Endothelial cell of umbilical vein (primary cell): ENCODE results near the gene CTBS. TPM values are rescaled to one million over a fixed set of nuclear protein-coding genes. Genes with fewer than 3 reads are reported as not detected.

ENCODE experiments used
- BruUV-seq: library from RNA; stranded (reverse); fragments of 400-500 nt; replicated peaks from 2 replicates; lab custom pipeline; 2021; lab: Mats Ljungman, UMichigan
- CTCF ChIA-PET: fragments of 300-600, 350-600 bp; sonication (Branson Sonifier 250); formaldehyde crosslinking; loops from one replicate; lab custom pipeline; 2021; ENCODE audit warnings: antibody characterized with exemption, inconsistent platforms; lab: Charles Lee
- POLR2A ChIA-PET: fragments of 300-600, 350-600 bp; sonication (Branson Sonifier 250); formaldehyde crosslinking; loops from one replicate; lab custom pipeline; 2021; ENCODE audit warnings: antibody characterized with exemption, inconsistent platforms; lab: Charles Lee
- DNase-seq: peaks from one replicate; pipeline ENCODE4 v3.0.0-alpha.2; 2011; ENCODE audit warnings: low read depth, low spot score
- FAIRE-seq: peaks from 2 replicates; lab custom pipeline; 2011; peaks lifted over from hg19 to GRCh38; lab: Jason Lieb, UNC
- H2AFZ ChIP-seq: 2 replicates; pipeline ENCODE4 v1.6.0; 2012; ENCODE audit warnings: low read depth, low read length, control low read depth, inconsistent platforms
- H3K27ac ChIP-seq: 2 replicates; pipeline ENCODE4 v1.5.1; 2011; ENCODE audit warnings: low read depth, mild to moderate bottlenecking, control low read depth, low read length, moderate library complexity; ENCODE audit not compliant: insufficient read depth
- H3K27me3 ChIP-seq, 2 experiments: 2 replicates each; pipeline versions ENCODE4 v1.6.0 to v1.6.1; 2011; ENCODE audit warnings: low read length in 2 of 2, mixed read lengths in 1 of 2; ENCODE audit not compliant: control insufficient read depth in 2 of 2, insufficient read depth in 2 of 2
- H3K36me3 ChIP-seq, 2 experiments: 2 replicates in 1 of 2; 3 replicates in 1 of 2; pipeline ENCODE4 v1.5.1; 2011; ENCODE audit warnings: low read length in 2 of 2, mild to moderate bottlenecking in 1 of 2, moderate library complexity in 1 of 2; ENCODE audit not compliant: control insufficient read depth in 2 of 2, insufficient read depth in 2 of 2; ENCODE audit errors: extremely low read depth in 1 of 2
- H3K4me1 ChIP-seq: 3 replicates; pipeline ENCODE4 v1.5.1; 2011; ENCODE audit warnings: mild to moderate bottlenecking, low read length; ENCODE audit not compliant: control insufficient read depth, insufficient read depth; ENCODE audit errors: extremely low read depth
- H3K4me2 ChIP-seq: 2 replicates; pipeline ENCODE4 v1.6.1; 2011; ENCODE audit warnings: low read length, control low read depth, mixed read lengths; ENCODE audit not compliant: insufficient read depth
- H3K4me3 ChIP-seq, 3 experiments: fragments of 200-600 bp in 1 of 3; sonication (generic), shearing (Covaris generic) in 1 of 3; replicated peaks in 1 of 3; 2 replicates each; pipeline ENCODE4 v1.5.1; 2011 to 2016; ENCODE audit warnings: control low read depth in 3 of 3, low read length in 3 of 3, mild to moderate bottlenecking in 2 of 3, inconsistent platforms in 1 of 3, low read depth in 1 of 3, moderate library complexity in 1 of 3; ENCODE audit not compliant: insufficient read depth in 1 of 3
- H3K79me2 ChIP-seq: 2 replicates; pipeline ENCODE4 v1.6.0; 2012; ENCODE audit warnings: low read length, inconsistent platforms; ENCODE audit not compliant: control insufficient read depth, insufficient read depth
- H3K9ac ChIP-seq: replicated peaks from 2 replicates; pipeline ENCODE3; 2011; ENCODE audit warnings: low read length, control low read depth; ENCODE audit not compliant: insufficient read depth; ENCODE audit errors: extremely low read depth
- H3K9me1 ChIP-seq: replicated peaks from 3 replicates; pipeline ENCODE4 v1.6.0; 2011; ENCODE audit warnings: mild to moderate bottlenecking, low read length; ENCODE audit not compliant: control insufficient read depth, insufficient read depth; ENCODE audit errors: extremely low read depth
- H3K9me3 ChIP-seq: replicated peaks from 2 replicates; pipeline ENCODE4 v1.5.1; 2012; ENCODE audit warnings: low read length, inconsistent platforms; ENCODE audit not compliant: control insufficient read depth, insufficient read depth
- H4K20me1 ChIP-seq: replicated peaks from 2 replicates; pipeline ENCODE3; 2011; ENCODE audit warnings: mild to moderate bottlenecking, low read length; ENCODE audit not compliant: control insufficient read depth, insufficient read depth; ENCODE audit errors: extremely low read depth
- EZH2 ChIP-seq: IDR thresholded peaks from 2 replicates; pipeline ENCODE4 v1.6.1; 2012; ENCODE audit warnings: borderline replicate concordance, low read depth, mild to moderate bottlenecking, moderate library complexity, low read length, inconsistent platforms; ENCODE audit not compliant: severe bottlenecking
- FOS ChIP-seq: IDR thresholded peaks from 2 replicates; pipeline ENCODE4 v1.6.1; 2011; ENCODE audit warnings: mild to moderate bottlenecking, low read length, moderate library complexity, borderline replicate concordance; ENCODE audit not compliant: insufficient read depth
- GATA2 ChIP-seq: IDR thresholded peaks from 2 replicates; pipeline ENCODE4 v1.7.0; 2011; ENCODE audit warnings: low read depth, mild to moderate bottlenecking, moderate library complexity, mixed read lengths, low read length; ENCODE audit not compliant: insufficient read length, insufficient read depth
- JUN ChIP-seq: IDR thresholded peaks from 2 replicates; pipeline ENCODE4 v1.6.1; 2011; ENCODE audit warnings: borderline replicate concordance, low read depth; ENCODE audit not compliant: insufficient read length, insufficient read depth
- MYC ChIP-seq: IDR thresholded peaks from one replicate; pipeline ENCODE4 v1.6.1; 2011; ENCODE audit warnings: mild to moderate bottlenecking, low read depth, low read length
- POLR2A ChIP-seq: IDR thresholded peaks from 2 replicates; pipeline ENCODE4 v1.6.1; 2012; ENCODE audit warnings: low read depth, mild to moderate bottlenecking, control low read depth, low read length
- POLR2AphosphoS5 ChIP-seq: IDR thresholded peaks from 2 replicates; pipeline ENCODE4 v1.6.1; 2012; ENCODE audit warnings: low read depth, mild to moderate bottlenecking, control low read depth, low read length, moderate library complexity; ENCODE audit not compliant: insufficient read depth
- dilution Hi-C: fragments of 300-500 bp; cut with MboI; formaldehyde crosslinking; loops from one replicate; pipeline ENCODE4 v1.15.0; 2019; ENCODE audit warnings: low sequenced_read_pairs; ENCODE audit not compliant: extremely low pct_ligation_motif_present
- intact Hi-C: fragments of 100-400 bp; cut with micrococcal nuclease; formaldehyde crosslinking; loops from one replicate; pipeline ENCODE4 v1.10.0; 2022
- polyA plus RNA-seq, 4 experiments: library from polyadenylated mRNA; depleted of rRNA in 3 of 4; stranded (reverse) in 3 of 4; unstranded in 1 of 4; fragments of >200 nt; gene quantifications; 2 replicates each; pipeline versions ENCODE4 v1.2.1 to v1.2.3, GENCODE V29; 2011 to 2012; ENCODE audit warnings: missing spikeins in 1 of 4
- total RNA-seq: library from RNA; stranded (reverse); gene quantifications from 2 replicates; pipeline ENCODE4 v1.2.3, GENCODE V29; 2021
- TF ChIP-seq, protein P1 (sequence below), 2 donors: IDR thresholded peaks; 1 replicate in 1 of 2; 2 replicates in 1 of 2; pipeline ENCODE4 v1.5.1; 2011; ENCODE audit warnings: low read length in 2 of 2, mild to moderate bottlenecking in 2 of 2, moderate library complexity in 2 of 2, control low read depth in 1 of 2, inconsistent platforms in 1 of 2, low read depth in 1 of 2; ENCODE audit not compliant: insufficient read depth in 1 of 2; ENCODE audit errors: extremely low read depth in 1 of 2
- TF ChIP-seq, protein P2 (sequence below): IDR thresholded peaks from 2 replicates; pipeline ENCODE4 v1.6.1; 2011; ENCODE audit not compliant: insufficient read depth, insufficient read length

The CTBS gene
- total and polyA plus RNA-seq, 2 donors (not counting 3 experiments of a cell fraction or from before 2014, with no cell fraction given) = 11.4 to 14.3 TPM

DNA sequence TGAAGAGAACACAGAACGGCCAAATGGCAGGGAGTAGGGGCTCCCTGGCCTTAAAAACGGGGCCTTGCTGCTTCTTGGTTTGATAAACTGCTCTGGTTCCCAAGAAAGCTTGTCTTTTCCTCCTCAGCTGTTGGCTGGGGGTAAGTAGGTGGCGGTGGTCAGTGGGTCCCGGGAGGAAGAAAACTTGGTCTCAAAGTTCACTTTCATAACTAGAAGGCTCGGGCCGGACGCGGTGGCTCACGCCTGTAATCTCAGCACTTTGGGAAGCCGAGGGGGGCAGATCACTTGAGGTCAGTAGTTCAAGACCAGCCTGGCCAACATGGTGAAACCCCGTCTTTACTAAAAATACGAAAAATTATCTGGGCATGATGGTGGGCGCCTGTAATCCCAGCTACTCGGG, 47.3 kb upstream of the CTBS start:
- ChIA-PET POLR2A (no interaction called here), CTCF (interaction anchor here (0.6 to 3.9 kb wide), 5 partner anchors 17 to 480 kb away, joined by 3 to 28 read pairs (median 5); partner anchors contain the start of gene SPATA1)
- Histone ChIP-seq H3K36me3 (no peaks in the 10 kb centered on the region), H3K27me3 (no peaks in the 10 kb centered on the region), H3K9ac (no peak overlapping the region), H3K27ac (no peak overlapping the region), H3K79me2 (no peaks in the 10 kb centered on the region), H3K4me1 (peaks cover 15% of the 10 kb centered on the region), H2AFZ (no peak overlapping the region), H3K4me3 (no peak overlapping the region), H4K20me1 (no peaks in the 10 kb centered on the region), H3K9me3 (no peaks in the 10 kb centered on the region), H3K9me1 (no peaks in the 10 kb centered on the region), H3K4me2 (no peak overlapping the region)
- FAIRE-seq (no peak), DNase-seq (no peak)
- no TSS peak for BruUV-seq
- intact Hi-C loops = loop anchor here (1.0 to 5.0 kb wide), 7 partner anchors 69 to 689 kb away; partner anchors contain the start of gene SSX2IP
- dilution Hi-C loops = loop anchor here (25.0 kb wide), 1 partner anchor 184 kb away; no protein-coding TSS in a partner anchor
- TF ChIP-seq EZH2 (no peak), POLR2AphosphoS5 (no peak), FOS (no peak), POLR2A (no peak), JUN (no peak), GATA2 (no peak), MYC (no peak)
- TF ChIP-seq, protein P1, sequence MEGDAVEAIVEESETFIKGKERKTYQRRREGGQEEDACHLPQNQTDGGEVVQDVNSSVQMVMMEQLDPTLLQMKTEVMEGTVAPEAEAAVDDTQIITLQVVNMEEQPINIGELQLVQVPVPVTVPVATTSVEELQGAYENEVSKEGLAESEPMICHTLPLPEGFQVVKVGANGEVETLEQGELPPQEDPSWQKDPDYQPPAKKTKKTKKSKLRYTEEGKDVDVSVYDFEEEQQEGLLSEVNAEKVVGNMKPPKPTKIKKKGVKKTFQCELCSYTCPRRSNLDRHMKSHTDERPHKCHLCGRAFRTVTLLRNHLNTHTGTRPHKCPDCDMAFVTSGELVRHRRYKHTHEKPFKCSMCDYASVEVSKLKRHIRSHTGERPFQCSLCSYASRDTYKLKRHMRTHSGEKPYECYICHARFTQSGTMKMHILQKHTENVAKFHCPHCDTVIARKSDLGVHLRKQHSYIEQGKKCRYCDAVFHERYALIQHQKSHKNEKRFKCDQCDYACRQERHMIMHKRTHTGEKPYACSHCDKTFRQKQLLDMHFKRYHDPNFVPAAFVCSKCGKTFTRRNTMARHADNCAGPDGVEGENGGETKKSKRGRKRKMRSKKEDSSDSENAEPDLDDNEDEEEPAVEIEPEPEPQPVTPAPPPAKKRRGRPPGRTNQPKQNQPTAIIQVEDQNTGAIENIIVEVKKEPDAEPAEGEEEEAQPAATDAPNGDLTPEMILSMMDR (IDR thresholded peaks at IDR 0.05; ENCODE audit: extremely low read depth in 1 of 2, insufficient read depth in 1 of 2, low read depth in 1 of 2, low read length in 2 of 2) = no peak
- TF ChIP-seq, protein P2, sequence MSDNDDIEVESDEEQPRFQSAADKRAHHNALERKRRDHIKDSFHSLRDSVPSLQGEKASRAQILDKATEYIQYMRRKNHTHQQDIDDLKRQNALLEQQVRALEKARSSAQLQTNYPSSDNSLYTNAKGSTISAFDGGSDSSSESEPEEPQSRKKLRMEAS = no peak
